ENCODE data around the gene FXYD2. TPM values are rescaled to one million over a fixed set of nuclear protein-coding genes. Genes with fewer than 3 reads are reported as not detected.

Gene FXYD2
- total RNA-seq, 1 donor from 2014 or later = not detected

DNA sequence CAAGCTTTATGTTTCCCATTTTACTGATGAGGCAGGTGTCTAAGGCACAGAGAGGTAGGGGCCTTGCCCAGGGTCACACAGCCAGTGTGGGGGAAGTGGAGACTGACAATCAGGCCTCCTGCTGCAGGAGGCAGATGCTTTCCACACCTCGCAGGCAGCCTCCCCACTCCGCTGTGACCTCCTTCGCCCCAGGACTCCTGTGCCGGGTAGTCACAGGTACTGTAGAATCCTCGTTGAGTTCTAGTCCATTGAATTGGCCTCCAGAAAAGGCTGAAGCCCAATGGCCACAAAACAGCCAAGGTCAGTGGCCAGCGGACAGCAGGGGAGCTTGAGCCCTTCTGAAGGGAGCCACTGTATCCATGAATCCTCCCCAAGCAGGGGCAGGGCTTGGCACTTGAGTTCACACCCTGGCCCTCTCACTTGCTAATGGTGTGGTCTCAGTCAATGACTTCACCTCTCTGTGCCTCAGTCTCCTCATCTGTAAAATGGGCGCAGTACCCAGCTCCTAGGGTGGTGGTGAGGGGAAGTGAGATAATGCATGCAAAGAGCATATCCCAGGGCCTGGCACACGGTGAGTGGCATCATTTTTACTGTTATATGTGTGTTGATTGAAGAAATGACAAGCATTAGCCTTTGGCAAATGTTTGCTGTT lies 1.1 kb upstream of the FXYD2 start:
- Histone ChIP-seq H3K9ac (ENCODE audit: low read length) (no peak overlapping the region), H3K9me3 (ENCODE audit: insufficient read depth, low read depth, low read length) (no peaks in the 10 kb centered on the region), H3K27ac (ENCODE audit: low read depth, low read length) (no peak overlapping the region), H3K4me3 (ENCODE audit: insufficient read depth, low read depth, low read length) (no peak overlapping the region), H3K79me2 (ENCODE audit: insufficient read depth, low read length) (no peaks in the 10 kb centered on the region), H4K20me1 (ENCODE audit: insufficient read depth, low read length) (no peaks in the 10 kb centered on the region), H3K4me1 (ENCODE audit: insufficient read depth, low read length) (peaks cover 23% of the 10 kb centered on the region), H3K36me3 (ENCODE audit: insufficient read depth, low read length) (no peaks in the 10 kb centered on the region), H3K4me2 (ENCODE audit: low read length) (no peak overlapping the region), H2AFZ (ENCODE audit: low read depth, low read length) (no peak overlapping the region), H3K27me3 (ENCODE audit: insufficient read depth, low read length) (peaks cover 2% of the 10 kb centered on the region)
- Mint-ChIP-seq H3K9me3 (ENCODE audit: unreplicated experiment) (no peaks in the 10 kb centered on the region), H3K4me3 (ENCODE audit: unreplicated experiment) (no peak overlapping the region), H3K27me3 (ENCODE audit: low read depth, unreplicated experiment) (peaks cover 19% of the 10 kb centered on the region), H3K27ac (ENCODE audit: unreplicated experiment) (no peak overlapping the region), H3K36me3 (ENCODE audit: low read depth, unreplicated experiment) (no peaks in the 10 kb centered on the region), H3K4me1 (ENCODE audit: low read depth, unreplicated experiment) (peaks cover 19% of the 10 kb centered on the region)
- DNase-seq (ENCODE audit: low read depth) = no peak
- no peak for FAIRE-seq
- TF ChIP-seq, protein P1, sequence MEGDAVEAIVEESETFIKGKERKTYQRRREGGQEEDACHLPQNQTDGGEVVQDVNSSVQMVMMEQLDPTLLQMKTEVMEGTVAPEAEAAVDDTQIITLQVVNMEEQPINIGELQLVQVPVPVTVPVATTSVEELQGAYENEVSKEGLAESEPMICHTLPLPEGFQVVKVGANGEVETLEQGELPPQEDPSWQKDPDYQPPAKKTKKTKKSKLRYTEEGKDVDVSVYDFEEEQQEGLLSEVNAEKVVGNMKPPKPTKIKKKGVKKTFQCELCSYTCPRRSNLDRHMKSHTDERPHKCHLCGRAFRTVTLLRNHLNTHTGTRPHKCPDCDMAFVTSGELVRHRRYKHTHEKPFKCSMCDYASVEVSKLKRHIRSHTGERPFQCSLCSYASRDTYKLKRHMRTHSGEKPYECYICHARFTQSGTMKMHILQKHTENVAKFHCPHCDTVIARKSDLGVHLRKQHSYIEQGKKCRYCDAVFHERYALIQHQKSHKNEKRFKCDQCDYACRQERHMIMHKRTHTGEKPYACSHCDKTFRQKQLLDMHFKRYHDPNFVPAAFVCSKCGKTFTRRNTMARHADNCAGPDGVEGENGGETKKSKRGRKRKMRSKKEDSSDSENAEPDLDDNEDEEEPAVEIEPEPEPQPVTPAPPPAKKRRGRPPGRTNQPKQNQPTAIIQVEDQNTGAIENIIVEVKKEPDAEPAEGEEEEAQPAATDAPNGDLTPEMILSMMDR (IDR thresholded peaks at IDR 0.05; ENCODE audit: insufficient read depth, low read depth, low read length) = no peak
- TF ChIP-seq EZH2 (IDR thresholded peaks at IDR 0.05; ENCODE audit: insufficient read depth, low read length) = no peak

- Histone ChIP-seq H3K79me2 (ENCODE audit: insufficient read depth, low read length) (no peaks in the 10 kb centered on the region), H3K4me1 (ENCODE audit: insufficient read depth, low read length) (peaks cover 19% of the 10 kb centered on the region), H3K9ac (ENCODE audit: low read length) (no peak overlapping the region), H3K27ac (ENCODE audit: low read depth, low read length) (no peak overlapping the region), H3K27me3 (ENCODE audit: insufficient read depth, low read length) (peaks cover 2% of the 10 kb centered on the region), H3K36me3 (ENCODE audit: insufficient read depth, low read length) (no peaks in the 10 kb centered on the region), H3K4me3 (ENCODE audit: insufficient read depth, low read depth, low read length) (no peak overlapping the region), H3K9me3 (ENCODE audit: insufficient read depth, low read depth, low read length) (no peaks in the 10 kb centered on the region), H3K4me2 (ENCODE audit: low read length) (no peak overlapping the region), H4K20me1 (ENCODE audit: insufficient read depth, low read length) (no peaks in the 10 kb centered on the region), H2AFZ (ENCODE audit: low read depth, low read length) (peak overlapping the region; percentile 65)
- no peaks in the 10 kb centered on the region for H3K36me3 Mint-ChIP-seq (ENCODE audit: low read depth, unreplicated experiment)
- no peak overlapping the region for H3K4me3 Mint-ChIP-seq (ENCODE audit: unreplicated experiment)
- peaks cover 16% of the 10 kb centered on the region for H3K4me1 Mint-ChIP-seq (ENCODE audit: low read depth, unreplicated experiment)
- H3K27me3 Mint-ChIP-seq (ENCODE audit: low read depth, unreplicated experiment) = peaks cover 19% of the 10 kb centered on the region
- TF ChIP-seq, protein P1 (IDR thresholded peaks at IDR 0.05; ENCODE audit: insufficient read depth, low read depth, low read length) = no peak
- FAIRE-seq (no peak), DNase-seq (ENCODE audit: low read depth) (peak; percentile 25)
- no peak overlapping the region for H3K27ac Mint-ChIP-seq (ENCODE audit: unreplicated experiment)
- no peaks in the 10 kb centered on the region for H3K9me3 Mint-ChIP-seq (ENCODE audit: unreplicated experiment)
Observed at GRCh38 chr11:117823946-117824420, 561 bp downstream of the FXYD2 start.

DNA sequence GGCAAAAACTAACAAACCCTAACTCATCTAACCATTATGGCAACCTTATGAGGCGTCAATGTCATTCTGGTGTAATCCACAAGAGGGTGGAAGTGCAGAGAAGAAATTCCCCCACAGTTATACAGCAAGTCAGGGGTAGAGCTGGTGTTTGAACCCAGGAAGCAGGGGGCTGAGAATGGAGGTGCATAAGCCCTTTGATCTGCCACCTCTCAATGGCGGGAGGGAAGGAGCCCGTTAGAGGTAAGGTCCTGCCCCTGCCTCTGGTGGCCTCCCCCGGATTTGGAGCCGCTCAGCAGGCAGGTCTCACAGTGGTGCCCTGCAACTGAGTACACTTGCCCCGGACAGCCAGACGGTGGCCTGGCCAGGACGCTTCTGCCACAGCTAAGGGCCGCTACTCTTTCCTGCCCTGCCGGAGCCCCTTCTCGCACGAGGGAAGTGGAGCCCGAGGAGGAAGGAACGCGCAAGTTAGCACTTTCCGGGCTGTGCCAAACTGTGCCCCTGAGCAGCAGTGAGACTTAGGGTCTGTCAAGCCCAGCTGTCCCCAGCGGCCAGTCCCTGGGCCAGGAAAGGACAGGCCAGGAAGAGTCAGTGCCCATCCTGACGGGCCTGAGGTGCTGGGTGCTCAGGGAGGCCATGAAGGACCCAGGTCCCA lies 1.1 kb downstream of the FXYD2 start:
- peak overlapping the region; percentile 65 for H2AFZ ChIP-seq (ENCODE audit: low read depth, low read length)

More for the DNA sequence above, 1.1 kb downstream of the FXYD2 start:
- Histone ChIP-seq H3K27me3 (ENCODE audit: insufficient read depth, low read length) (peaks cover 2% of the 10 kb centered on the region), H3K36me3 (ENCODE audit: insufficient read depth, low read length) (no peaks in the 10 kb centered on the region), H4K20me1 (ENCODE audit: insufficient read depth, low read length) (no peaks in the 10 kb centered on the region), H3K9me3 (ENCODE audit: insufficient read depth, low read depth, low read length) (no peaks in the 10 kb centered on the region), H3K4me2 (ENCODE audit: low read length) (no peak overlapping the region), H3K27ac (ENCODE audit: low read depth, low read length) (no peak overlapping the region), H3K4me3 (ENCODE audit: insufficient read depth, low read depth, low read length) (no peak overlapping the region), H3K79me2 (ENCODE audit: insufficient read depth, low read length) (no peaks in the 10 kb centered on the region), H3K4me1 (ENCODE audit: insufficient read depth, low read length) (peaks cover 18% of the 10 kb centered on the region), H3K9ac (ENCODE audit: low read length) (no peak overlapping the region)
- Mint-ChIP-seq H3K36me3 (ENCODE audit: low read depth, unreplicated experiment) (no peaks in the 10 kb centered on the region), H3K27me3 (ENCODE audit: low read depth, unreplicated experiment) (peaks cover 19% of the 10 kb centered on the region), H3K4me3 (ENCODE audit: unreplicated experiment) (no peak overlapping the region), H3K27ac (ENCODE audit: unreplicated experiment) (no peak overlapping the region), H3K9me3 (ENCODE audit: unreplicated experiment) (no peaks in the 10 kb centered on the region), H3K4me1 (ENCODE audit: low read depth, unreplicated experiment) (peaks cover 14% of the 10 kb centered on the region)
- no peak for TF ChIP-seq EZH2 (IDR thresholded peaks at IDR 0.05; ENCODE audit: insufficient read depth, low read length)
- TF ChIP-seq, protein P1 (IDR thresholded peaks at IDR 0.05; ENCODE audit: insufficient read depth, low read depth, low read length) = no peak
- DNase-seq (ENCODE audit: low read depth) (no peak), FAIRE-seq (no peak)
